PFSK-1 (cell line): ENCODE results near the gene FDX2.

Source experiments
- POLR2AphosphoS5 ChIP-seq: IDR thresholded peaks from 2 replicates; pipeline ENCODE4 v1.6.1; 2012; ENCODE audit warnings: low read depth, mild to moderate bottlenecking, control low read depth, low read length, moderate library complexity
- TAF1 ChIP-seq: IDR thresholded peaks from 2 replicates; pipeline ENCODE4 v1.6.1; 2012; ENCODE audit warnings: low read length, control low read depth, borderline replicate concordance; ENCODE audit not compliant: insufficient read depth
- TF ChIP-seq, protein P1 (sequence below), 2 experiments: IDR thresholded peaks; 2 replicates each; pipeline versions ENCODE4 v1.6.1 to v1.8.0; 2011 to 2012; ENCODE audit warnings: low read depth in 2 of 2, low read length in 2 of 2, control low read depth in 1 of 2, inconsistent platforms in 1 of 2, mild to moderate bottlenecking in 1 of 2, moderate library complexity in 1 of 2; ENCODE audit not compliant: insufficient read depth in 1 of 2

DNA sequence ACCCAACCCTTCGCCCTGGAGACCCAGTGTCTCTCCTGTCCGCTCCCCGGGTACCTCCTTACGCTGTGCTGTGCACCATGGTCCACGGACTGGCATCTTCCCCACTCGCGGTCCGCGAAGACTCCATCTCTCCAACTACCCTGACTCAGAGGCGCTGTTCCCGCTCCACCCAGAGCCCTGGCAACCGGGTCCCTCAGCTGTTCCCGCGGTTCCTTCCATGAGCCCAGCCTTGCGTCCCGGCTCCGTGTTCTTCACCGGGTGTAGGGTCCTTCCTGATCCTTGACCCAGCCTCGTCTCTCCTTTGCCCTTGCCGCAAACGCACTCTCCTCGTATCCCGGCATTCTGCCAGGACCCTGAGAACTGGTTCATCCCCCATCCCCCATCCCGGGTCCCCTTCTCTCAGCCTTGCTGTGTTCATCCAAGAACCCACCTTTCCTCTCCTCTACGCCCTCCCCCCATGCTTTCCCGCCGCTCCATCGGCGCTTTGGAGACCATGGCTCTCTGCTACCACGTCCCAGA is 25.4 kb downstream of the FDX2 start:
- TF ChIP-seq, protein P1, sequence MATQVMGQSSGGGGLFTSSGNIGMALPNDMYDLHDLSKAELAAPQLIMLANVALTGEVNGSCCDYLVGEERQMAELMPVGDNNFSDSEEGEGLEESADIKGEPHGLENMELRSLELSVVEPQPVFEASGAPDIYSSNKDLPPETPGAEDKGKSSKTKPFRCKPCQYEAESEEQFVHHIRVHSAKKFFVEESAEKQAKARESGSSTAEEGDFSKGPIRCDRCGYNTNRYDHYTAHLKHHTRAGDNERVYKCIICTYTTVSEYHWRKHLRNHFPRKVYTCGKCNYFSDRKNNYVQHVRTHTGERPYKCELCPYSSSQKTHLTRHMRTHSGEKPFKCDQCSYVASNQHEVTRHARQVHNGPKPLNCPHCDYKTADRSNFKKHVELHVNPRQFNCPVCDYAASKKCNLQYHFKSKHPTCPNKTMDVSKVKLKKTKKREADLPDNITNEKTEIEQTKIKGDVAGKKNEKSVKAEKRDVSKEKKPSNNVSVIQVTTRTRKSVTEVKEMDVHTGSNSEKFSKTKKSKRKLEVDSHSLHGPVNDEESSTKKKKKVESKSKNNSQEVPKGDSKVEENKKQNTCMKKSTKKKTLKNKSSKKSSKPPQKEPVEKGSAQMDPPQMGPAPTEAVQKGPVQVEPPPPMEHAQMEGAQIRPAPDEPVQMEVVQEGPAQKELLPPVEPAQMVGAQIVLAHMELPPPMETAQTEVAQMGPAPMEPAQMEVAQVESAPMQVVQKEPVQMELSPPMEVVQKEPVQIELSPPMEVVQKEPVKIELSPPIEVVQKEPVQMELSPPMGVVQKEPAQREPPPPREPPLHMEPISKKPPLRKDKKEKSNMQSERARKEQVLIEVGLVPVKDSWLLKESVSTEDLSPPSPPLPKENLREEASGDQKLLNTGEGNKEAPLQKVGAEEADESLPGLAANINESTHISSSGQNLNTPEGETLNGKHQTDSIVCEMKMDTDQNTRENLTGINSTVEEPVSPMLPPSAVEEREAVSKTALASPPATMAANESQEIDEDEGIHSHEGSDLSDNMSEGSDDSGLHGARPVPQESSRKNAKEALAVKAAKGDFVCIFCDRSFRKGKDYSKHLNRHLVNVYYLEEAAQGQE (IDR thresholded peaks at IDR 0.05; ENCODE audit: insufficient read depth in 1 of 2, low read depth in 2 of 2, low read length in 2 of 2), result no peak
- no peak for TF ChIP-seq TAF1
- TF ChIP-seq POLR2AphosphoS5, result no peak
